LNCAP (cell line): ENCODE measurements around the gene SUSD1.

ENCODE experiments used
- TF ChIP-seq, protein P1 (sequence below): fragments of 450-650 bp; IDR thresholded peaks from 2 replicates; pipeline ENCODE4 v1.5.1; 2017; ENCODE audit warnings: mild to moderate bottlenecking

Gene SUSD1

DNA sequence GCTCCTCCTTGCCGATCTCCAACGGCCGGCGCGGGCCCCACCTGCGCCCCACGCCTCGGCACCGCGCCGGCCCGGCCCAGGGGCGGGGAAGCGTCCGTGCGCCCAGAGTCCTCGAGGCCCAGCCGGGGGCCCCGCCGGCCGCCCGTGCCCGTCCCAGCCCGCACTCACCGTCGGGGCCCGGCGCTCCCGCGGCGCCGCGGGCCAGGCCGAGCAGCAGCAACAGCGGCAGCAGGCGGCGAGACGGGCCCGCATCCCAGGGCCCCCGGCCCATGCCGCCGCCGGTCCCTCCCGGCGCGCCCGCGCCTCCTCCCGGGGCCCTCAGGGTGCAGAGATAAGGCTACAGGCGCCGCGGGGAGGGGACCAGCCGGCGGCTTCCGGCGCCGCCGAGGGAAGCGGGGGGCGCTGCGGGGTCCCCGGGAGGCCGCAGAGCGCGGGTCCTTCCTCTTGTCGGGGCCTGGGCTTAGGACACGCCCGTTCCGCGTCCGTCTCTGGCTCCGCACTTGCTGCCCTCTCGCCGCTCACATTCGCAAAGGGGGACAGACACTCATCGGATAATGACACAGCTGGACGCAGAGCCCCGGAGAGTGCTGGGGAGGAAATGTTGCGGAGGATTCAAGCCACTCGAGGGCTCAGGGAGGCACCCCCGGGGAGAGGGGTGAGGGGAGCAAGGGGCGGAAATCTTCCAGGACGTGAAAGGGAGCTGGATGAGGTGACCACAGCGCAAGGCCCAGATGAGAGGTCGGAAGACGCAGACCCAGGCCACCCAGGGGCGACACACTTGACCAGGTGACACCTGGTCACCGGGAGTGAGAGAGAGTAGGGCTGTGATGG lies at the start of gene SUSD1:
Gene SUSD1 (minus strand): TSS at position 333 of the 831 bp plus-strand sequence. CDS start 62 bp downstream, at position 271.
- TF ChIP-seq, protein P1, sequence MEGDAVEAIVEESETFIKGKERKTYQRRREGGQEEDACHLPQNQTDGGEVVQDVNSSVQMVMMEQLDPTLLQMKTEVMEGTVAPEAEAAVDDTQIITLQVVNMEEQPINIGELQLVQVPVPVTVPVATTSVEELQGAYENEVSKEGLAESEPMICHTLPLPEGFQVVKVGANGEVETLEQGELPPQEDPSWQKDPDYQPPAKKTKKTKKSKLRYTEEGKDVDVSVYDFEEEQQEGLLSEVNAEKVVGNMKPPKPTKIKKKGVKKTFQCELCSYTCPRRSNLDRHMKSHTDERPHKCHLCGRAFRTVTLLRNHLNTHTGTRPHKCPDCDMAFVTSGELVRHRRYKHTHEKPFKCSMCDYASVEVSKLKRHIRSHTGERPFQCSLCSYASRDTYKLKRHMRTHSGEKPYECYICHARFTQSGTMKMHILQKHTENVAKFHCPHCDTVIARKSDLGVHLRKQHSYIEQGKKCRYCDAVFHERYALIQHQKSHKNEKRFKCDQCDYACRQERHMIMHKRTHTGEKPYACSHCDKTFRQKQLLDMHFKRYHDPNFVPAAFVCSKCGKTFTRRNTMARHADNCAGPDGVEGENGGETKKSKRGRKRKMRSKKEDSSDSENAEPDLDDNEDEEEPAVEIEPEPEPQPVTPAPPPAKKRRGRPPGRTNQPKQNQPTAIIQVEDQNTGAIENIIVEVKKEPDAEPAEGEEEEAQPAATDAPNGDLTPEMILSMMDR = no peak

DNA sequence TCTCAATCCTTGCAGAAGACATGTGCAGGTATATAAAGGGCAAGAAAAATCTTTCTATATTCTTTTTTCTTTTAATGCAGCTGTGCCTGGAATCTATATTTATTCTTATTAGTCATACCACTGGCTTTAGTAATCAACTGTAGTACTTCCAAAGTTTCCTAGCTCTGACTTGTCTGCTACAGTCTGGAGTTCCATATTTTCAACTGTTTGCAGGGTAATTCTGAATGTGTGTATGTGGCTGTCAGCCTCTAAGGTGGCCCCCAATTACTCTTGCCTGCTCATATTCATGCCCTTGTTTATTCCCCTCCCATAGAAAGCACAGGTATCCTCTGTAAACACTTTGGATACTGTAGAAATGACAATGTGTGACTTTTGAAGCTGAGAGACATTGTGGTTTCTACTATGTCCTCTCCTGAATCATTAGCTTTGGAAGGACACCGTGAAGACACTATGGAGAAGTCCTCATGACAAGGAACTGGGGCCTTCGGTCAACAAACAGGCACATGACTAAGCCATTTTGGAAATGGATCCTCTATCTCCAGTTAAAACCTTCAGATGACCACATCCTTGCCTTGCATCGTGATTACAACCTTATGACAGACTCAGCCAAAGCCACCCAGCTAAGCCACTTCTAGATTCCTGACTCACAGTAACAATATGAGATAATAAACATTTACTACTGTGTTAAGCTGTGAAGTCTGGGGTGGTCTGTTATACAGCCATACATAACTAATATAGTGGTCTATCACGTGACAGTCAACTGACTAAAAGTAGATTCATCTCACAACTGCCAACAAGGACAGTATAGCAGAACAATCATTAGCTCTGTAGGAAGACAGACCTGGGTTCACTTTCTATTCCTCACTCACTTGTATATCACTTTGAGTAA lies 49.5 kb upstream of the SUSD1 start:
- TF ChIP-seq, protein P1 = no peak

DNA sequence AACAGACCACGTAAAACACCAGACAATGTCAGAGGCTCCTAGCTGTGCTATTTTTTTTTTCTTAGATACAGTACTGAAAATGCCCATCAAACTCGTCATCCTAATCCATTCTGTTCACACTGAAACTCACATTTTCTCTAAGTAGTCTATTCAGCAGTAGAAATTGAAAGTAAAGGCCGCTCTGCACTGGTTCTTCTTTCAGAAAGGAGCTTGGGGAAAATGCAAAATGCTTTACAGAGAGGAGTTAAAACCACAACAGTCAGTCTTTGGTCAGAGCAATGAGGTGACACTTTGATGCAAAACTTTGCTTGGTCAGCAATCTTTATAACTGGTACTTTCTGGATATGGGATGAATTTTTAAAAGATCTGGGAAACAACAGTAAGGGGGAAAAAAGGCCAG lies 43.8 kb upstream of the SUSD1 start:
- TF ChIP-seq, protein P1 = no peak

DNA sequence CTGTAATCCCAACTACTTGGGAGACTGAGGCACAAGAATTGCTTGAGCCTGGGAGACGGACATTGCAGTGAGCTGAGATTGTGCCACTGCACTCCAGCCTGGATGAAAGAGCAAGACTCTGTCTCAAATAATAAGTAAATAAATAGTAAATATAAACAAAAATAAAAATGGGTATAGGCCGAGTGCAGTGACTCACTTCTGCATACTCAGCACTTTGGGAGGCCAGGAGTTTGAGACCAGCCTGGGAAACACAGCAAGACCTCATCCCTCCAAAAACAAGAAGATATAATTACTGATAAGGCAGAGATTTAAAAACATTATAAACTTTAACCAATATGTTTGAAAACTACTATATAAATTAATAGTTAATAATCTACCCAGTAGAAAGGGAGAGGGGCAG lies 37.8 kb upstream of the SUSD1 start:
- TF ChIP-seq, protein P1 = no peak

DNA sequence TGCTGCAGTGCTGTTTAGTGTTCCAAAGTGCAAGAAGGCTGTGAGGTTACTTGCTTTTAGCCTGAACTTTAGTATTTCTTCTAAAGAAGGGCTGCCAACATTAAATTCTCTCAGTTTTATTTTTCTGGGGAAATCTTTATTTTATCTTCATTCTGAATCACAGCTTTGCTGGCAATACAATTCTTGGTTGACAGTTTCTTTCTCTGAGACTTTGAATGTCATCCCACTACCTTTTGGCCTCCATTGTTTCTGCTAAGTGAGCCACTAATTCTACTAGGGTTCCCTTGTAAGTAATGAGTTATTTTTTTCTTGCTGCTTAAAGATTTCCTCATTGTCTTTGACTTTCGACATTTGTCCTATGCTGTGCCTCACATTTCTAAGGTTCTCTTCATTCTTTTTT lies 32.4 kb upstream of the SUSD1 start:
- TF ChIP-seq, protein P1 = no peak

DNA sequence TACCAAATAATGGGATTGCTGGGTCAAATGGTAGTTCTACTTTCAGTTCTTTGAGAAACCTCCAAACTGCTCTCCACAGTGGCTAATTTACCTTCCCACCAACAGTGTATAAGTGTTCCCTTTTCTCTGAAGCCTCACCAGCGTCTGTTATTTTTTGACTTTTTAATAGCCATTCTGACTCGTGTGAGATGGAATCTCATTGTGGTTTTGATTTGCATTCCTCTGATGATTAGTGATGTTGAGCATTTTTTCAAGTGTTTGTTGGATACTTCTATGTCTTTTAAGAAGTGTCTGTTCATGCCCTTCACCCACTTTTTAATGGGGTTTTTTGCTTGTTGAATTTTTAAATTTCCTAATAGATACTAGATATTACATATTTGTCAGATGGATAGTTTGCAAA lies 28.4 kb upstream of the SUSD1 start:
- TF ChIP-seq, protein P1 = no peak

DNA sequence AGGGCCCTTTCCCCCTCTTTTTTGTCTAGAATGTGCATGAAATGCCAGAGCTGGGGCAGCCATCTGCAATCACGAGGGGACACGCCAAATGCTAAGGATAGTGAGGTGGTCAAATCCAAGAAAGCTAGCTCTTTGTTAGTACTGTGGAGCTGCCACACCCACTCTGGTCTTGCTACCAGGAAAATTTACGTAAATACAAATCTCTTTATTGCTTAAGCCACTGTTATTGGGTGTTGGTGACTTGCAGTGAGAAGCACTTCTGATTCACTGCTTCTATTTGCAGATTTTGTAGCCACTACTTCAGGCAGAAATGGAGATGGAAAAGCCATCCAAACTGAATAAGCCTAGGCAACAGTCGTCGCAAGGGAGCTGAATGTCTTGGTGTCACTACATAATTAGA lies 25.6 kb upstream of the SUSD1 start:
- TF ChIP-seq, protein P1 = no peak
